NCI-H187 treated with DMSO at 0.1 percent for 48 hours (cell line): ENCODE data around the gene MICAL3.
"Not testable (repeated sequence)": the region's sequence is repeated elsewhere in the genome, so short reads cannot be mapped to it uniquely, and the experiment has no call there.

Experiments
- DNase-seq: peaks from one replicate; lab custom pipeline; 2025; lab: John Stamatoyannopoulos, UW

Gene MICAL3

GRCh38 chr22:17778412-17778976 is 245.9 kb downstream of the MICAL3 start:
- no peak for DNase-seq

GRCh38 chr22:17777717-17778044 is 246.7 kb downstream of the MICAL3 start:
- no peak for DNase-seq

- no peak for DNase-seq
These were observed 247.2 kb downstream of the MICAL3 start for GRCh38 chr22:17777005-17777716.

GRCh38 chr22:17775781-17776465 is 248.4 kb downstream of the MICAL3 start:
- no peak for DNase-seq

- no peak for DNase-seq
These were observed 249.3 kb downstream of the MICAL3 start for GRCh38 chr22:17774926-17775685.

GRCh38 chr22:17774206-17774925 is 250.0 kb downstream of the MICAL3 start, which contains the start of gene BID:
Gene BID, minus strand, starts transcription at chr22:17774469. Its CDS starts 24,353 bp downstream, at chr22:17750116.
- no peak for DNase-seq

- no peak for DNase-seq
These were observed 250.7 kb downstream of the MICAL3 start for GRCh38 chr22:17773606-17774205.

GRCh38 chr22:17772958-17773605 is 251.3 kb downstream of the MICAL3 start:
- no peak for DNase-seq

GRCh38 chr22:17772249-17772957 is 252.0 kb downstream of the MICAL3 start:
- no peak for DNase-seq

- no peak for DNase-seq
These were observed 253.9 kb downstream of the MICAL3 start for GRCh38 chr22:17770180-17771077.

- no peak for DNase-seq
These were observed 254.7 kb downstream of the MICAL3 start for GRCh38 chr22:17769716-17770082.

- DNase-seq, result no peak
These were observed 255.2 kb downstream of the MICAL3 start for GRCh38 chr22:17769013-17769715.

GRCh38 chr22:17767233-17768065 is 256.9 kb downstream of the MICAL3 start:
- no peak for DNase-seq

GRCh38 chr22:17764852-17765251 is 259.5 kb downstream of the MICAL3 start:
- not testable (repeated sequence) for DNase-seq

GRCh38 chr22:17764036-17764435 is 260.3 kb downstream of the MICAL3 start:
- DNase-seq, result no peak

- DNase-seq, result not testable (repeated sequence)
These were observed 260.9 kb downstream of the MICAL3 start for GRCh38 chr22:17763442-17763841.

- DNase-seq, result no peak
These were observed 263.2 kb downstream of the MICAL3 start for GRCh38 chr22:17761138-17761488.
